GM12801 (cell line): ENCODE data around the gene RYR3.

Experiments
- CTCF ChIP-seq: IDR thresholded peaks from one replicate; pipeline ENCODE4 v1.5.1; 2011; ENCODE audit warnings: control low read depth; ENCODE audit not compliant: insufficient read length; ENCODE audit errors: extremely low read depth

RYR3 gene

DNA sequence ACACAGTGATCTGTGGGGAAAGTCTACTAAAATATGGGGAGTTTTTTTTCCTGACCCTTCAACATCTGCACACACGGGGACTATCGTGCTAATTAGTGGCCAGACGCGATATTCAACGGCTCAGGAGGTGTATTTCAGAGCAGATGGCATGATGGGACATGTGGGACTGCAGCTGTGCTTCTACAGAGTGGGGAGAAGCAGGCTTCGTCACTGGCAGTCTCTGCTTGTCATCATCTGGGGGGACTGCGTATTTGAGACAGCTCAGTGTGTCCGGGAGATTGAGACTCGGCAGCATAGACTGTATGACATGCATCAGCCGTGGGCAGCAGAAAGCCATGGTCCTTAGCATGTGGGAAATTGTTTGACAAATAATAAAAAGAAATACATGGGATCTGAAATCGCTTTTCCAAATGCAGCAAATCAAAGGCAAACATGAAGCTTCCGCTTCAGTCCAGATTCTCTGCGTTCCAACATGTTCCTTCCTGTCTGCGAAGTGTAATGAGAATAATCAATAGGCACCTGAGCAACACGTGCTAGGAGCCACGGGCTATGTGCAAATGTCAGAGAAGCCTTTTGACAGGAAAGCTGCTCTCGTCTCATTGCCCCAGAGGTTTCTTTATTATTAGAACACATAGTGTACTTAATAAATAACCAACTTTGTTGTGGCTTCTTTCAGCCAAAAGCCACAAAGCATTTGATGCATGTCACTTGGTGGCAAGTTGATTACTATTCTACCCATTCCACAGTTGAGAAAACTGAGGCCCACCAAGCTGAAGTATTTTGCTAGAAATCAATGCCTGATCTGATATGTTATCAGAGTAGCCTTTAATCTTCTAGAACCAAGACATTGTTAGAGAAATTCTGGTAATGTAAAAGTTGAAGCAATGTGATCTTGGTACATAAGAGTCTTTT lies 276.3 kb downstream of the RYR3 start:
- TF ChIP-seq CTCF, result no peak

- TF ChIP-seq CTCF, result no peak
Measured at GRCh38 chr15:33587773-33588172, 277.0 kb downstream of the RYR3 start.

GRCh38 chr15:33592864-33593263 lies 282.1 kb downstream of the RYR3 start:
- no peak for TF ChIP-seq CTCF

- no peak for TF ChIP-seq CTCF
Measured at GRCh38 chr15:33600212-33600611, 289.4 kb downstream of the RYR3 start.

- TF ChIP-seq CTCF, result no peak
Measured at GRCh38 chr15:33601461-33601860, 290.7 kb downstream of the RYR3 start.

DNA sequence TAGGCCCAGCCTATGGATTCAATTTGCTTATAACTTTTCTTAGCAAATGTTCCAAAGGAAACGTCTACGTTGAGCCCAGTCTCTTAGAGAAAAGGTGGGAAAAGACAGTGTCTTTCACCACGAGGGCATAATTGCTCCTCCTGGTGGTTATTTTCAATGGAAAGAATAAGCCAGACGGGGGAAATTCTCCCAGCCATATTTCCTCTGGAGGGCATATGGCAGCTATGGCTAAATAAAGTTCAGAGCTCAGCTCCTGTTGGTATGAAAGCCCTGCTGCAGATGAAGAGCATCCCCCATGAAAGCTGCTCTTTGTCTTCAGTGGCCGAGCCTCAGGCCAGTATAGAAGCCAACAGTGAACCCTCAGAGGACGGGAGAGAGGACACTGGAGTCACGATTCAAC lies 297.9 kb downstream of the RYR3 start:
- no peak for TF ChIP-seq CTCF

DNA sequence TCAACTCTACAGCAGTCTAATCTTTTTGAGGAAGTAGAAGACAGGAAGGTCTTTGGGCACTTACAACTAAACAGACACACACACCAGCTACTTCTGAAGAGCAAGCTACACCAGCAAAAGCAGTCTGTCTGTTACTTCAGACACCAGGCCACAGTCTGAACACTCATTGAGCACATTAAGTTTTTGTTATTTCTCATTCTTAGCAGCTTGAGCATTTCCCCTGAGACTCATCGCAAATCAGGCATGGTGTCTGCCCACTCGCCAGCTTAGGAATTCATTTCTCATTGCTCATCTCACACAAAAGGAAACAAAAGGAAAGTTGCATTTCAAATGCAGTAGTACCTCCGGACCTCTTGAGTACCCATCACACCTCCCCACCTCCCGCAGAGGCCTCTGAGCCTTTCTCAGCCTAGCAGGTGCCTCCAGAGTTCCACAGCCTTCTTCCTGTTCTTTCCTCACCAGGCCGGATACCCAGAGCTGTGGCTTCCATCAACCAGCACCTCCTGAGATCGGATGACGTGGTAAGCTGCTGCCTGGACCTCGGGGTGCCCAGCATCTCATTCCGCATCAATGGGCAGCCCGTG lies 302.0 kb downstream of the RYR3 start:
- no peak for TF ChIP-seq CTCF
